Stimulated activated CD8-positive, alpha-beta memory T cell treated with anti-CD3 and anti-CD28 coated beads, Interleukin-12 subunit alpha, Interleukin-12 subunit beta, amount 100 ng/mL, for 24 hours (primary cell): ENCODE measurements around the gene ZSCAN2.

Source experiments
- DNase-seq: peaks from one replicate; pipeline ENCODE4 v3.0.0-alpha.2; 2020; ENCODE audit errors: extremely low read depth

ZSCAN2 gene

DNA sequence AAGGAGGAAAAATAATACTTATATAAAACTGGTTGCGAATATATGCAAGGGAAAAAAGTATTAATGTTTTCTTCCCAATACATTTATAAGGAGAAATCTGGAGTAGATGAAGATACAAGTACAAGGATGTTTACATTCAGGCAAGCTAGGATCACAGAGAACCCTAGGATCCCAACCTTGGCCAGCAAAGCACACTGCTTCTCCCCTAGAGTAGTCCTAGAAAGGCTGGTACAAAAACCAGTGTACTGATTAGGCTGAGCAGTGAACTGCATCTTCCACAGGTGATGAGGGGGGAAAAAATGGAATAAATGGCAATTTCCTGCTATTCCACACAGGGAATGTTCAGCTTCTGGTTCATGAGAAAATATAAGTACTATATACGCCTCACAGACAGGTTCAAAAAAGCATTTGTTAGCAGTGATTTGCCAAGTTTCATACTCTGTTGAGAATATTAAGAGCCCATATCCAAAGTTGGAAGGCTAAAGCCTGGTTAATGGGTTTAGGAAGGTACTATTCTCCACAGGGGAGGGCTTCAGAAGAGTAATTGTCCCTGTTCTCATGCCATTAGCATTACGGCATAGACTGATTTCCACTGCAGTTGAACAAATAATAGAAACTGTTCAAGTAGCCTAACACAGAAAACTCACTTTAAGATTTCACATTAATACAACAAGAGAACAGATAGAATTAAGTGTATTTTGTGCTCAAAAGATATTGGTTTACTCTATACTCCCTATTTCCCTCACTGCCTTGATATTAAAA, 67.6 kb downstream of the ZSCAN2 start:
- no peak for DNase-seq

DNA sequence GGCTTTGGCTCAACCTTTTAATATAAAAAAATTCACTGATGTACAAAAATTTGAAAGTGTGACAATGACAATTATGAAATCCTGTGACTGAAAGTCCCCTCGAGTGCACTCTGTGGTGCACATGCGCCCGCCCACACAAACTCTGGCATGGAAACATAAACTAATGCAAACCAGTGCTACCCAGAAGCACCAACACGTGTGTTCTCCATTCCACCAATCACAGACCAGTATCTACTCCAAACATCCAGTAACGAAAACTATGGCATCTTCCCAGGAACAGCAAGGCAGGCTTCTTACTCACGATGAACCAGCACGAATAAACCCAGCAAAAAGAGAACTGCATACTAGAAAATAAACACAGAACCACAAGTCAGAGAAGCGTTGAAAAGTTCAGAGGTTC, 68.9 kb downstream of the ZSCAN2 start:
- no peak for DNase-seq

DNA sequence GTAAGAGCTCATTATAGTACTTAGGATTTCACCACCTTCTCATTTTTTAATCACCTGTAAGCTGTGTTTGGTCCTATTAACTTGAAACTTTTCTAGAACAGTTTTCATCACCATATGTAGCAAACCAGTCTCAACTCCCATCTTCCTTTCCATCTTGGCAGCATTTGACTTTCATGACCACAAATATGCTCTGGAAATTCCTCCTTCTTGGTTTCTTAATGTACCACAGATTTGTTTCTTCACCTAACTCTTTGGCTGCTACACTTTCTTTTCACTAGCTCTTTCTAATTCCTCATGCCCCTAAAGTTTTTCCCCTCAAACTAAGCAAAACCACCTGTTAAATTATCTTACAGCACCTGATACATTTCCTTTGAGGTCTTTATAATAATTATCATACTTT, 70.4 kb downstream of the ZSCAN2 start:
- no peak for DNase-seq
